NCI-H2107 treated with DMSO at 0.1 percent for 48 hours (cell line): ENCODE results near the gene TEC.

Experiments used
- DNase-seq: peaks from one replicate; lab custom pipeline; 2025; ENCODE audit not compliant: unreplicated experiment; lab: John Stamatoyannopoulos, UW

Gene TEC

GRCh38 chr4:48085821-48086589 lies 183.6 kb downstream of the TEC start:
- DNase-seq, result no peak
